Smooth muscle cell (in vitro differentiated cells): Measurements from ENCODE around the gene BNC2. TPM values are rescaled to one million over a fixed set of nuclear protein-coding genes. Genes with fewer than 3 reads are reported as not detected.

Experiments
- DNase-seq: peaks from one replicate; lab custom pipeline; 2025; ENCODE audit not compliant: unreplicated experiment; lab: John Stamatoyannopoulos, UW
- H2AFZ ChIP-seq: fragments of 200-600 bp; sonication (generic); 2 replicates; pipeline ENCODE4 v1.6.0; 2016; ENCODE audit warnings: antibody characterized with exemption, low read depth, mild to moderate bottlenecking
- H3F3A ChIP-seq: fragments of 200-600 bp; sonication (generic); 2 replicates; pipeline ENCODE4 v1.6.0; 2017; ENCODE audit warnings: antibody characterized with exemption, low read depth
- H3K27ac ChIP-seq: fragments of 200-600 bp; sonication (generic); 2 replicates; pipeline ENCODE4 v1.5.1; 2016; ENCODE audit warnings: low read depth, mild to moderate bottlenecking
- H3K27me3 ChIP-seq: fragments of 200-600 bp; sonication (generic); 2 replicates; pipeline ENCODE4 v1.6.1; 2016; ENCODE audit warnings: low read depth, mild to moderate bottlenecking
- H3K36me3 ChIP-seq: fragments of 200-600 bp; sonication (generic); 2 replicates; pipeline ENCODE4 v1.5.1; 2016; ENCODE audit warnings: low read depth
- H3K4me1 ChIP-seq: fragments of 200-600 bp; sonication (generic); 2 replicates; pipeline ENCODE4 v1.5.1; 2016; ENCODE audit warnings: low read depth
- H3K4me2 ChIP-seq: fragments of 200-600 bp; sonication (generic); 2 replicates; pipeline ENCODE4 v1.6.0; 2016; ENCODE audit warnings: mild to moderate bottlenecking
- H3K4me3 ChIP-seq: fragments of 200-600 bp; sonication (generic); 2 replicates; pipeline ENCODE4 v1.5.1; 2016; ENCODE audit warnings: mild to moderate bottlenecking
- H3K79me2 ChIP-seq: fragments of 200-600 bp; sonication (generic); 2 replicates; pipeline ENCODE4 v1.6.0; 2016; ENCODE audit warnings: low read depth, mild to moderate bottlenecking
- H3K9ac ChIP-seq: fragments of 200-600 bp; sonication (generic); 2 replicates; pipeline ENCODE4 v1.6.0; 2016; ENCODE audit warnings: low read depth
- H3K9me3 ChIP-seq: fragments of 200-600 bp; sonication (generic); replicated peaks from 2 replicates; pipeline ENCODE4 v1.5.1; 2016; ENCODE audit warnings: low read depth
- H4K20me1 ChIP-seq: fragments of 200-600 bp; sonication (generic); 2 replicates; pipeline ENCODE4 v1.6.0; 2016; ENCODE audit warnings: low read depth
- WGBS: methylation state at CpG from one replicate; pipeline ENCODE4 v1.1.7; 2016; ENCODE audit warnings: low lambda C conversion rate; 5-methylcytosine and 5-hydroxymethylcytosine counted together
- polyA plus RNA-seq: library from polyadenylated mRNA; unstranded; fragments of >200 nt; fragmentation: Nextera tagmentation; extraction: Ambion mirVana; gene quantifications from 2 replicates; pipeline ENCODE4 v1.2.1, GENCODE V29; 2016
- total RNA-seq: library from RNA; depleted of rRNA; stranded (reverse); fragments of >200 nt; gene quantifications from 2 replicates; pipeline ENCODE4 v1.2.3, GENCODE V29; 2014
- TF ChIP-seq, protein P1 (sequence below): fragments of 200-600 bp; sonication (generic); IDR thresholded peaks from 2 replicates; pipeline ENCODE4 v1.5.1; 2017; ENCODE audit warnings: borderline replicate concordance, mild to moderate bottlenecking, antibody characterized with exemption; ENCODE audit not compliant: insufficient read depth, poor library complexity, severe bottlenecking

The BNC2 gene
- total and polyA plus RNA-seq, 2 experiments from 2014 or later = 11.6 to 13.5 TPM

DNA sequence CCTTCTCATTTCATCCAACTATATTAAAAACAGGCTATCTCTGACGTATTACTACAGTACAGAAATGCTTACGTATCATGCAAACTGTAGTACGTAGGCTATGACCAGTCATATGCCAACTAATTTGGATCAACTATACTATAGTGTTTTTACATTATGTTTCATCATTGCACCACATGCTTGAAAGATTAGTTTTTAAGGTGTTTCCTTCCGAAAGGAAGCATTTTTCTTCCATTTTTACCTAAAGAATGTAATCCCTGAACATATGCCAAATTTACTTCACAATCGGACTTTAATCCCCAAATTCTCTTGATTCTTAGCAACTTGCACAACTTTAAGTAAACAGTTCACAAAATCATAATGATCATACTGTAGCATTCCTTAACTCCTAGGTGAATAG lies 153.9 kb downstream of the BNC2 start:
- no peaks in the 10 kb centered on the region for H3K36me3 ChIP-seq
- H3K4me3 ChIP-seq = no peak overlapping the region
- H3K79me2 ChIP-seq = no peaks in the 10 kb centered on the region
- H2AFZ ChIP-seq = no peak overlapping the region
- 98% methylated on average over 5 of the region's 5 CpGs for WGBS
- no peak overlapping the region for H3K27ac ChIP-seq
- no peak overlapping the region for H3K9ac ChIP-seq
- H3K4me2 ChIP-seq = no peak overlapping the region
- no peaks in the 10 kb centered on the region for H3K9me3 ChIP-seq
- peaks cover 7% of the 10 kb centered on the region for H3K4me1 ChIP-seq
- H3K27me3 ChIP-seq = peaks cover 15% of the 10 kb centered on the region
- TF ChIP-seq, protein P1, sequence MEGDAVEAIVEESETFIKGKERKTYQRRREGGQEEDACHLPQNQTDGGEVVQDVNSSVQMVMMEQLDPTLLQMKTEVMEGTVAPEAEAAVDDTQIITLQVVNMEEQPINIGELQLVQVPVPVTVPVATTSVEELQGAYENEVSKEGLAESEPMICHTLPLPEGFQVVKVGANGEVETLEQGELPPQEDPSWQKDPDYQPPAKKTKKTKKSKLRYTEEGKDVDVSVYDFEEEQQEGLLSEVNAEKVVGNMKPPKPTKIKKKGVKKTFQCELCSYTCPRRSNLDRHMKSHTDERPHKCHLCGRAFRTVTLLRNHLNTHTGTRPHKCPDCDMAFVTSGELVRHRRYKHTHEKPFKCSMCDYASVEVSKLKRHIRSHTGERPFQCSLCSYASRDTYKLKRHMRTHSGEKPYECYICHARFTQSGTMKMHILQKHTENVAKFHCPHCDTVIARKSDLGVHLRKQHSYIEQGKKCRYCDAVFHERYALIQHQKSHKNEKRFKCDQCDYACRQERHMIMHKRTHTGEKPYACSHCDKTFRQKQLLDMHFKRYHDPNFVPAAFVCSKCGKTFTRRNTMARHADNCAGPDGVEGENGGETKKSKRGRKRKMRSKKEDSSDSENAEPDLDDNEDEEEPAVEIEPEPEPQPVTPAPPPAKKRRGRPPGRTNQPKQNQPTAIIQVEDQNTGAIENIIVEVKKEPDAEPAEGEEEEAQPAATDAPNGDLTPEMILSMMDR = no peak
- H3F3A ChIP-seq = no peaks in the 10 kb centered on the region
- H4K20me1 ChIP-seq = no peaks in the 10 kb centered on the region
- no peak for DNase-seq

DNA sequence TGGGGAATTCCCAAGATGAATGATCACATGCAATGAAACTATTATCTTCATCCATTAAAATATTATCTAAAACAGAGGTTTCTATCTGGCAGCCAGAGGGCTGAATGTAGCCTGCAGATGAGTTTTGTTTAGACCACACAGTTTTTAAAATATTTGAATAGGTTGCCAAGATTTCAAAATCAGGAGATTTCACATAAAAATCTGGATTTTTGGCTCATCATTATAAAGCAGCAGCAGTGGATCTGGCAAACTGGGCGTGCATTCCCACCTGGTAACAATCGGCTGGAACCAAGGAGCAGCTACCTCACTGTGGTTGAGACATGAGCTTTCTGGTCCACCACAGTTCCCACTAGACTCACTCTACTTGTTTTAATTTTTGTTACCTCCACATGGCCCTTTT lies 155.1 kb downstream of the BNC2 start:
- Histone ChIP-seq H3K4me3 (no peak overlapping the region), H3K79me2 (no peaks in the 10 kb centered on the region), H3K27ac (no peak overlapping the region), H3F3A (no peaks in the 10 kb centered on the region), H2AFZ (no peak overlapping the region), H3K27me3 (peaks cover 6% of the 10 kb centered on the region), H3K9ac (no peak overlapping the region), H3K4me2 (no peak overlapping the region), H3K36me3 (no peaks in the 10 kb centered on the region), H4K20me1 (no peaks in the 10 kb centered on the region), H3K9me3 (no peaks in the 10 kb centered on the region), H3K4me1 (peaks cover 19% of the 10 kb centered on the region)
- no peak for DNase-seq
- WGBS = 90% methylated on average over 2 of the region's 2 CpGs
- TF ChIP-seq, protein P1 = no peak

DNA sequence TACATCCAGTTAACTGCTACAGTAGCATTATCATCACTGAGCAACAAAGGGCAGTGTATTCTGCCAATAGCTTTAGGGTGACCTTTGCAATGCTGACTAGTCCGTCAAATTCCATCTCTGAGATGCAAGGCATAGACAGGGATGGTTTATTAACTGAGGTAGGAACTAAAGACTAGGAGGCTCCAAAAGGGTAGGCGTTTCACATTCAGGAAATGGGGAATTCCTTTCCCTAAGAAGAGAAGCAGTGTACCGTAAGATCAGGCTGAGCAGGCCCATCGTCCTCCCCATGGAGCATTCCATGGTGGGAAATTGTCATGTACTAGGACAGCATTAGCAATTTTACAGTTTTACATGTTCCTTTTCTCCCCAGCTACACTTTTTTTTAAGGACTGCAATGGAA lies 157.7 kb downstream of the BNC2 start:
- no peaks in the 10 kb centered on the region for H3K9me3 ChIP-seq
- H3K27ac ChIP-seq = no peak overlapping the region
- H3K9ac ChIP-seq = no peak overlapping the region
- TF ChIP-seq, protein P1 = no peak
- H3K4me3 ChIP-seq = no peak overlapping the region
- no peak overlapping the region for H2AFZ ChIP-seq
- no peak overlapping the region for H3K4me2 ChIP-seq
- no peaks in the 10 kb centered on the region for H3K36me3 ChIP-seq
- H3K4me1 ChIP-seq = peaks cover 39% of the 10 kb centered on the region
- H4K20me1 ChIP-seq = no peaks in the 10 kb centered on the region
- no peaks in the 10 kb centered on the region for H3K79me2 ChIP-seq
- DNase-seq = no peak
- peaks cover 3% of the 10 kb centered on the region for H3F3A ChIP-seq
- no peaks in the 10 kb centered on the region for H3K27me3 ChIP-seq
- WGBS = 86% methylated on average over 4 of the region's 4 CpGs

DNA sequence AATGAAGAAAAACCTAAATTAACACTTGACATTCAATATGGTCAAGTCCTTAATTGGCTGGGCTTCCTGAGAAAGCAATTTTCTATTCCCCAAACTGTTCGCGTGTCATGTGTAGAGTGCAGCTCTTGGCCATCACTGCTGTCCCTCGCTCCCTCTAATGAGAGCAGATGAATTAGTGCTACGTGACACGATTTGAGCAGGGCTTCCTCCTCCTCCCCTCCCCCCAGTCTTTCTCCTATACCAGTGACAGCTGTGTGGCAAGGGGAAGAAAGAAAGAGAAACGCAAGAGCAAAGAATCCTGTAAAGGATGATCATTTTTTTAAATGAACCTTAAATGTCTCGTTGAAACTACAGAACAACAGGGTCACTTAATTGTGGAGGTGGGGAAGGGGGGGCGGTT lies 159.6 kb downstream of the BNC2 start:
- DNase-seq = no peak
- H3K4me2 ChIP-seq = peak overlapping the region; percentile 25
- H3K9me3 ChIP-seq = no peaks in the 10 kb centered on the region

More for the DNA sequence above, 159.6 kb downstream of the BNC2 start:
- Histone ChIP-seq H3K27ac (no peak overlapping the region), H3F3A (peaks cover 3% of the 10 kb centered on the region), H3K9ac (no peak overlapping the region), H3K4me3 (no peak overlapping the region), H3K36me3 (no peaks in the 10 kb centered on the region), H2AFZ (no peak overlapping the region), H3K79me2 (no peaks in the 10 kb centered on the region), H3K27me3 (no peaks in the 10 kb centered on the region), H3K4me1 (peaks cover 40% of the 10 kb centered on the region), H4K20me1 (no peaks in the 10 kb centered on the region)
- TF ChIP-seq, protein P1 = no peak
- 28% methylated on average over 8 of the region's 8 CpGs for WGBS
